ENCODE data around the gene TRIM47. TPM values are rescaled to one million over a fixed set of nuclear protein-coding genes. Genes with fewer than 3 reads are reported as not detected.
"Not testable (repeated sequence)": the region's sequence is repeated elsewhere in the genome, so short reads cannot be mapped to it uniquely, and the experiment has no call there.

Gene TRIM47
- total RNA-seq, 1 donor = 15.1 TPM

GRCh38 chr17:75864448-75864871 lies 13.9 kb downstream of the TRIM47 start:
- TF ChIP-seq CTCF (IDR thresholded peaks at IDR 0.05; ENCODE audit: insufficient read depth, low read depth, low read length) = no peak
- peak; percentile 98 for DNase-seq (ENCODE audit: low read depth)
- H3K4me3 ChIP-seq (ENCODE audit: low read depth, low read length) = peak overlapping the region; percentile 10

GRCh38 chr17:75861927-75862317 lies 16.5 kb downstream of the TRIM47 start:
- peak; percentile 71 for DNase-seq (ENCODE audit: low read depth)

GRCh38 chr17:75859358-75859757 lies 19.0 kb downstream of the TRIM47 start:
- DNase-seq (ENCODE audit: low read depth); H3K4me3 ChIP-seq (ENCODE audit: low read depth, low read length): not testable (repeated sequence)

More at GRCh38 chr17:75861927-75862317, 16.5 kb downstream of the TRIM47 start:
- no peak overlapping the region for H3K4me3 ChIP-seq (ENCODE audit: low read depth, low read length)
- no peak for TF ChIP-seq CTCF (IDR thresholded peaks at IDR 0.05; ENCODE audit: insufficient read depth, low read depth, low read length)

GRCh38 chr17:75856062-75856756 lies 22.2 kb downstream of the TRIM47 start:
- no peak for DNase-seq (ENCODE audit: low read depth)
- TF ChIP-seq CTCF (IDR thresholded peaks at IDR 0.05; ENCODE audit: insufficient read depth, low read depth, low read length) = no peak
- H3K4me3 ChIP-seq (ENCODE audit: low read depth, low read length) = peak overlapping the region; percentile 87

- peak; percentile 100 for DNase-seq (ENCODE audit: low read depth)
- peak; percentile 60 for TF ChIP-seq CTCF (IDR thresholded peaks at IDR 0.05; ENCODE audit: insufficient read depth, low read depth, low read length)
- peak within 1 kb of the TSS; percentile 87 for H3K4me3 ChIP-seq (ENCODE audit: low read depth, low read length)
Measured at GRCh38 chr17:75855310-75856061, 22.9 kb downstream of the TRIM47 start, which contains the start of gene WBP2. Gene WBP2, minus strand, starts transcription at chr17:75855335. Its CDS starts 38 bp downstream, at chr17:75855297.

- peak overlapping the region; percentile 75 for H3K4me3 ChIP-seq (ENCODE audit: low read depth, low read length)
- TF ChIP-seq CTCF (IDR thresholded peaks at IDR 0.05; ENCODE audit: insufficient read depth, low read depth, low read length) = no peak
- DNase-seq (ENCODE audit: low read depth) = no peak
Measured at GRCh38 chr17:75854881-75855309, 23.5 kb downstream of the TRIM47 start.

- no peak for TF ChIP-seq CTCF (IDR thresholded peaks at IDR 0.05; ENCODE audit: insufficient read depth, low read depth, low read length)
- DNase-seq (ENCODE audit: low read depth) = peak; percentile 78
- H3K4me3 ChIP-seq (ENCODE audit: low read depth, low read length) = peak overlapping the region; percentile 75
Measured at GRCh38 chr17:75854101-75854748, 24.2 kb downstream of the TRIM47 start.
